Neural crest cell (in vitro differentiated cells): Measurements from ENCODE around the gene ZNF99. TPM values are rescaled to one million over a fixed set of nuclear protein-coding genes. Genes with fewer than 3 reads are reported as not detected.
"Not testable (repeated sequence)": the region's sequence is repeated elsewhere in the genome, so short reads cannot be mapped to it uniquely, and the experiment has no call there.

Experiments
- DNase-seq: peaks from one replicate; pipeline ENCODE4 v3.0.0; 2021; ENCODE audit warnings: low read depth, mixed read lengths, low spot score
- H3K27ac Mint-ChIP-seq: one replicate; pipeline ENCODE4 v1.8.0; 2021; ENCODE audit warnings: mild to moderate bottlenecking, mixed read lengths; ENCODE audit not compliant: unreplicated experiment
- H3K27me3 Mint-ChIP-seq: 2 replicates; pipeline ENCODE4 v1.8.0; 2021; ENCODE audit warnings: low read depth, mild to moderate bottlenecking, mixed read lengths
- H3K36me3 Mint-ChIP-seq: 2 replicates; pipeline ENCODE4 v1.8.0; 2021; ENCODE audit warnings: low read depth, mild to moderate bottlenecking, mixed read lengths
- H3K4me1 Mint-ChIP-seq: 2 replicates; pipeline ENCODE4 v1.8.0; 2021; ENCODE audit warnings: mixed read lengths
- H3K4me3 Mint-ChIP-seq: one replicate; pipeline ENCODE4 v1.8.0; 2021; ENCODE audit warnings: mild to moderate bottlenecking, mixed read lengths
- H3K9me3 Mint-ChIP-seq: 2 replicates; pipeline ENCODE4 v1.8.0; 2021; ENCODE audit warnings: mixed read lengths
- total RNA-seq: library from RNA; stranded (reverse); gene quantifications from 2 replicates; pipeline ENCODE4 v1.2.1, GENCODE V29; 2021
- TF ChIP-seq, protein P1 (sequence below): fragments of 200-600 bp; sonication (generic); conservative IDR thresholded peaks from 2 replicates; pipeline ENCODE4 v1.5.0; 2021; ENCODE audit warnings: antibody characterized with exemption, mild to moderate bottlenecking

Gene ZNF99
- total RNA-seq, 1 donor from 2014 or later = not detected

DNA sequence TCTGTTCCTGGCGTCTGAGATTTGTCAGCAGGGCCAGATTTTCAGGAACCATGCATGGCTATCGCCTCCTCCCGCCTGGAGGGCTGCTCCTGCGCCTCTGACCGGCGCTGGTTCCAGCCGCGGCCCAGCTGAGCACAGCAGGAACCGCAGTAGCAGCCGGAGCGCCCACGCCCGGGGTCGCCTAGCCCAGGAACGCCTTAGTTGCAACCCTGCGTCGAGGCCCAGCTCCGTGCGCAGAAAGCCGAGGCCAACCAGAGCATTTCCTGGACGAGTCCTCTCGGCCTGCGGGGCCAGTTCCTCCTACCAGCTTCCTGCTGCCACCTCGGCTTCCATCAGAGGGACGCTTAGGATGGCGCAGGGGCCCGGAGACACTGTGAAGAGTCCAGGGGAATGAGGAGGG, 75.0 kb downstream of the ZNF99 start:
- H3K4me1 Mint-ChIP-seq = no peaks in the 10 kb centered on the region
- peaks cover 7% of the 10 kb centered on the region for H3K36me3 Mint-ChIP-seq
- H3K27ac Mint-ChIP-seq = no peak overlapping the region
- TF ChIP-seq, protein P1, sequence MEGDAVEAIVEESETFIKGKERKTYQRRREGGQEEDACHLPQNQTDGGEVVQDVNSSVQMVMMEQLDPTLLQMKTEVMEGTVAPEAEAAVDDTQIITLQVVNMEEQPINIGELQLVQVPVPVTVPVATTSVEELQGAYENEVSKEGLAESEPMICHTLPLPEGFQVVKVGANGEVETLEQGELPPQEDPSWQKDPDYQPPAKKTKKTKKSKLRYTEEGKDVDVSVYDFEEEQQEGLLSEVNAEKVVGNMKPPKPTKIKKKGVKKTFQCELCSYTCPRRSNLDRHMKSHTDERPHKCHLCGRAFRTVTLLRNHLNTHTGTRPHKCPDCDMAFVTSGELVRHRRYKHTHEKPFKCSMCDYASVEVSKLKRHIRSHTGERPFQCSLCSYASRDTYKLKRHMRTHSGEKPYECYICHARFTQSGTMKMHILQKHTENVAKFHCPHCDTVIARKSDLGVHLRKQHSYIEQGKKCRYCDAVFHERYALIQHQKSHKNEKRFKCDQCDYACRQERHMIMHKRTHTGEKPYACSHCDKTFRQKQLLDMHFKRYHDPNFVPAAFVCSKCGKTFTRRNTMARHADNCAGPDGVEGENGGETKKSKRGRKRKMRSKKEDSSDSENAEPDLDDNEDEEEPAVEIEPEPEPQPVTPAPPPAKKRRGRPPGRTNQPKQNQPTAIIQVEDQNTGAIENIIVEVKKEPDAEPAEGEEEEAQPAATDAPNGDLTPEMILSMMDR = no peak
- H3K27me3 Mint-ChIP-seq = no peaks in the 10 kb centered on the region
- DNase-seq = no peak
- H3K9me3 Mint-ChIP-seq = peaks cover 4% of the 10 kb centered on the region
- H3K4me3 Mint-ChIP-seq = no peak overlapping the region

DNA sequence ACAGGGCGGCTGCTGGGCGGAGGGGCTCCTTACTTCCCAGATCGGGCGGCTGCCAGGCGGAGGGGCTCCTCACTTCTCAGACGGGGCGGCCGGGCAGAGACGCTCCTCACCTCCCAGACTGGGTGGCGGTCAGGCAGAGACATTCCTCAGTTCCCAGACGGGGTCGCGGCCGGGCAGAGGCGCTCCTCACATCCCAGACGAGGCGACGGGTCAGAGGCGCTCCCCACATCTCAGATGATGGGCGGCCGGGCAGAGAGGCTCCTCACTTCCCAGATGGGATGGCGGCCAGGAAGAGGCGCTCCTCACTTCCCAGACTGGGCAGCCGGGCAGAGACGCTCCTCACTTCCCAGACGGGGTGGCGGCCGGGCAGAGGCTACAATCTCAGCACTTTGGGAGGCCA, 80.9 kb downstream of the ZNF99 start:
- H3K36me3 Mint-ChIP-seq, DNase-seq, H3K27ac Mint-ChIP-seq, H3K4me3 Mint-ChIP-seq, H3K9me3 Mint-ChIP-seq, H3K27me3 Mint-ChIP-seq, H3K4me1 Mint-ChIP-seq: not testable (repeated sequence)

DNA sequence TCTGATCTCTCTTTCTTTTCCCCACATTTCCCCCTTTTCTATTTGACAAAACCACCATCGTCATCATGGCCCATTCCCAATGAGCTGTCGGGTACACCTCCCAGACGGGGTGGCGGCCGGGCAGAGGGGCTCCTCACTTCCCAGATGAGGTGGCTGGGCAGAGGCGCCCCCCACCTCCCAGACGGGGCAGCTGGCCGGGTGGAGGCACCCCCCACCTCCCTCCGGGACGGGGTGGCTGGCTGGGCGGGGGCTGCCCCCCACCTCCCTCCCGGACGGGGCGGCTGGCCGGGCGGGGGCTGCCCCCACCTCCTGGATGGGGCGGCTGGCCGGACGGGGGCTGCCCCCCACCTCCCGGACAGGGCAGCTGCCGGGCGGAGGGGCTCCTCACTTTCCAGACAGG, 81.3 kb downstream of the ZNF99 start:
- not testable (repeated sequence) for H3K36me3 Mint-ChIP-seq, H3K9me3 Mint-ChIP-seq, H3K4me3 Mint-ChIP-seq, H3K27ac Mint-ChIP-seq, DNase-seq, H3K4me1 Mint-ChIP-seq, H3K27me3 Mint-ChIP-seq

Other genes with a start within 250 kb of the ZNF99 start
- gene ZNF492, start 149.8 kb downstream of the ZNF99 start, total RNA-seq = not detected in 2 replicates
- gene ZNF723, start 48.1 kb upstream of the ZNF99 start, total RNA-seq = not detected in 2 replicates
- not detected in 2 replicates for gene ZNF728, start 219.0 kb upstream of the ZNF99 start, total RNA-seq